Right ventricle myocardium inferior (tissue), 1 donor: ENCODE results near the gene CD40LG. TPM values are rescaled to one million over a fixed set of nuclear protein-coding genes. Genes with fewer than 3 reads are reported as not detected.

Experiments
- ATAC-seq: fragments of 200-7000 bp; cut with Tn5 transposase; one replicate; pipeline ENCODE4 v1.9.1; 2020; ENCODE audit warnings: mild to moderate bottlenecking, moderate library complexity
- DNase-seq: peaks from one replicate; pipeline ENCODE4 v3.0.0; 2021; ENCODE audit errors: missing footprints
- intact Hi-C: fragments of 100-400 bp; cut with DNase I; formaldehyde crosslinking; loops from one replicate; pipeline ENCODE4 v1.11.0; 2022
- total RNA-seq: library from RNA; stranded (reverse); fragmentation: NEBNext Ultra II Directional; extraction: Animal tissue kit (Norgen Biotek cat#: 25700); gene quantifications from one replicate; pipeline ENCODE4 v1.2.1, GENCODE V29; 2021
- donor health status: DM: no; HTN: yes; CAD: no; lungs with severe emphysema.

Gene CD40LG
- total RNA-seq, 1 donor from 2014 or later = not detected

DNA sequence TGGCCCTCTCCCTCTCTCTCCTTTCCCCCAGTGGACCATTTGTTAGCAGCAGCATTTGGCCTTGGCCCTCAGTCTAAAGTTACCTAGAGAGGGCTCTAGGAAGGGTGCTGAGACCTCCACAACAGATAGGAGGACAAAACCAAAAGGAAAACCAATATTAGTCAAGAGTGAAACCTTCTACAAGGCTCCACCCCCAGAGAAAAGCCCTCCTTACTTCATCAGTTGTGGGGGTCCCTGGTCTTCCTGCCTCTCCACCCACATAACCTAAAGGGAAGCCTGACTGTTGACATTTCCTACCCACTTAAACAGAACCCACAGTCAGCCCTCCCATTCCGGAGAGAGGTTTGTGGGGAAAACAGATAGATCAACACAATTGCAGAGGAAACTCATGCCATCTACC lies 4.7 kb upstream of the CD40LG start:
- ATAC-seq (no peak), DNase-seq (no peak)
- intact Hi-C loops = no loop called here

DNA sequence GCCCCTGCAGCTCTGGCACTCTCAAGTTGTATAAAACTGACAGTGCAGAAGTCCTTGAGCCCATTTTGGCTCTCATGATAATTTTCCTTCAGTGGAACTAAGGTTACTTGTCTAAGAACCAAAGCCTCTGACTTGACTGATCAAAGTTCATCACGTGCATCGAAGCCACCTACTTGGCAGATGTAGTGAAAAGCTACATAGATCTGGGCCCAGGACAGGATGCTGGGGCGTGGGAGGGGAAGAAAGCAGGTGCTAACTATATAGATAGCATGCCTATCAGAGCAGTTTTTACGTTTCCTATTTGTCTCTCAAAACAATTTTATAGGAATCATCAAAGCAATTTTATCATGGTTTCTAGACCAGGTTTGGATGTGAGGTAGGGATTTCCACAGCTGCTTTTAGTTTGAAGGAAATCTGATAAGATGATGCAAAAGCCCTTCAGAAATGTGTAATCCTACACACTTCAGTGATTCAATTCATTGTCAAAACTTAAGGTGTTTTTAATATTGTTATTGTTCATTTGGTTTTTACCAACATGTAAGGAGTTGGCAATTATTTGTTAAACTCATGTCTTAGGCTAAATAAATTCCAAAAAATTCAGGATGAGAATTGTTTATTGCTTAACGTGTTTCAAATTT lies 1.2 kb upstream of the CD40LG start:
- intact Hi-C loops = no loop called here
- DNase-seq (no peak), ATAC-seq (no peak)

DNA sequence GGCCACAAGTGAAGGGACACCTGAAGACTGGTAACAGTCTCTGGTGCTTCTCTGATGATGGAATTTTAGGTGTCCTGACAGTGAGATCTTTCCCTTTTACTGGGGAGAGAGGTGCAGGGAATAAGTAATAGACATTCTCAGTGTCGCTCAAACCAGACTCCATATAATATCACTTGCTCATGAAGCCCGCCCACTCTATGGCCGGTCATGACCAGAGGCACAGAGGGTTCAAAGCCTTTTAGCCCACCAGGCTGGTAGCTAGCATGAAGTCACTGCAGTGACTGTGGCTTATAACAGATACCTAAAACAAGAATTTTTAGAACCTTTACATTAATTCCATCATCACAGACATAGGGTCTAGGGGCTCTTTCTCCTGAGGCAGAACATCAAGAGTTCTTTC lies 2.9 kb downstream of the CD40LG start:
- DNase-seq = no peak
- no peak for ATAC-seq
- intact Hi-C loops = no loop called here

DNA sequence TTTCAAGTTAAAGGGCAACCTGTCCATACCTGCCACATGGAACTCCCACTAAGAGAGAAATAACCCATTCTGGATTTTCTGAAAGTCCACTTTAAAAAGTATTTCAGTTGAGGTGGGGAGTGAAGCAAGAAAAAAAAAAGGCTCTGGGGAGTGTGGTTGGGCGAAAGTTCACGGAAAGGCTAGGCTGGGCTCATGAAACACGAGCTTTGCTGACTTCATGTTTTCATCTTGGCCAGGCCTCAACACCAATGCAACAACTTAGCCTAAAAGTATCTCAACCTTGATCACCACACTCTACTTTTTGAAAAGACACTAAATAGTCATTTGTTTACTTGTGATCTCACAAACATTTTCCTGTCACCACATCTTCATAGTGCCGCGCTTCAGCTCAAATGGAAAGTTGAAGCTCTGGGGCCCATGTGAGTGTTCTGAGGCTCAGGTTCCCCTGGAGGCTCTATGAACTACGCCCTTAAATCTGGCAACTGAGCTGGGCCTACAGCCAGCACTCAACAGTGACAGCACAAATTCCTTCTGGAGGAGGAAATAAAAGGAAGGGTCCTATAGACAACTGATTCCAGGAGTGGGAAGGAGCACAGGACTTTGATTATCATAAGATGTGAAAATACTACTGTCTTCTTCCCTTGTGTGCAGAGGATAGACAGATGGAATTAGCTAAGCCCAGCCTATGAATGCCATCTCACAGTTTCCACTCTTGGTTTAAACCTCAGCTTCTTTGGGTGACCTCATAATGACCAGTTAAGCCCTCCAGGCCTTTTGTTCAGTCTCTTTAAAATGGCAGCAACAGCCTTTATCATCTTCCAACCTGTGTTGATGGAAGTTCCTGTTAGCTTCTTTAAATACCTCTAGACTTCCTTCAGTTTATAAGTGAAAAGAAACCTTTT lies 5.1 kb downstream of the CD40LG start:
- peak; percentile 54 for ATAC-seq
- peak; percentile 40 for DNase-seq
- intact Hi-C loops = no loop called here

DNA sequence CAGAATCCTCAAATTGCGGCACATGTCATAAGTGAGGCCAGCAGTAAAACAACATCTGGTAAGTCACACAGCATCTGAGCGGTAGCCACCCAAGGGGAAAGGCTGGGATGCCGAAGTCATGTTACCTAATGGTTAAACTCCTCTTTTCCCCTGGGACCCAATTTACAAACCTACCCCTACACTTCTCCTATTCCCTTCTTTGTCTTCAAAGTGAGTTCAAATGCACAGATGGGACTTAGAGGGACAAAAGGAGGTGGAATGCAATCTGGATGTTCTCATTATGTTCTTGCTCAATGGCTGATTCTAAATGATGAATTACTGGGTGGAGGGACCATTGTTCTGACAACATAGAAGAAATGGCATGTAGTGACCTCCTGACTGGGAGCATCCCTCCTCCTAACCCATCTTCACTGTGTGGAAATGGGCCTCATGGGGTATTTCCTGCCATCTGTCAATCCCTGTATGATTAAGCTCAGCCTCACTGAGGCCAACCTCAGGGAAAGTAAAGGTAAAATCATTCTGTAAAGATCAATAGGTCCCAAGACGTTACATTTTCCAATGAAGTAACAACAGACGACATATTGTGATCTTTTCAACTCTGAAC lies 8.5 kb downstream of the CD40LG start:
- DNase-seq (no peak), ATAC-seq (no peak)
- intact Hi-C loops = no loop called here

DNA sequence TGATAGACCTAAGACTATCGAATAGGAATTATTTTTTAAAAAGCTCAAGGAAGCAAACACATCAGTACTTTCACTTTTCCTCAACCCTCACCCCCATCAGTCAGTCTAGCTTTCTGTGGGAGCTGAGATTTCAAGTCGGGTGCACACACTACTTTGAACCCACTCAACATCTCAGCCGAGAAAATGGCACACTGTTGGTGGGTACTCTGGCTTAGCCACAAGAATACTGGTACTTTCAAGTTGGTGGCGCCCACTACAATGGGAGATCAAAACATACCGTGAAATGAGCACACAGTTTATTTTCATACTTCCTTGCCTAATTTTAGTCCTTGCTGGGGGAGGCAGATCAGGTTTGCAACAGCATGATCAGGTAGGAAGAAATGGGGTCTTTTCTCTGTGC lies 10.2 kb downstream of the CD40LG start:
- ATAC-seq (no peak), DNase-seq (no peak)
- intact Hi-C loops = no loop called here

DNA sequence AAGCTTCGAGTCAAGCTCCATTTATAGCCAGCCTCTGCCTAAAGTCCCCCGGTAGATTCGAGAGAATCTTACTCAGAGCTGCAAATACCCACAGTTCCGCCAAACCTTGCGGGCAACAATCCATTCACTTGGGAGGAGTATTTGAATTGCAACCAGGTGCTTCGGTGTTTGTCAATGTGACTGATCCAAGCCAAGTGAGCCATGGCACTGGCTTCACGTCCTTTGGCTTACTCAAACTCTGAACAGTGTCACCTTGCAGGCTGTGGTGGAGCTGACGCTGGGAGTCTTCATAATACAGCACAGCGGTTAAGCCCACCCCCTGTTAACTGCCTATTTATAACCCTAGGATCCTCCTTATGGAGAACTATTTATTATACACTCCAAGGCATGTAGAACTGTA lies 11.2 kb downstream of the CD40LG start:
- DNase-seq (no peak), ATAC-seq (no peak)
- intact Hi-C loops = no loop called here

DNA sequence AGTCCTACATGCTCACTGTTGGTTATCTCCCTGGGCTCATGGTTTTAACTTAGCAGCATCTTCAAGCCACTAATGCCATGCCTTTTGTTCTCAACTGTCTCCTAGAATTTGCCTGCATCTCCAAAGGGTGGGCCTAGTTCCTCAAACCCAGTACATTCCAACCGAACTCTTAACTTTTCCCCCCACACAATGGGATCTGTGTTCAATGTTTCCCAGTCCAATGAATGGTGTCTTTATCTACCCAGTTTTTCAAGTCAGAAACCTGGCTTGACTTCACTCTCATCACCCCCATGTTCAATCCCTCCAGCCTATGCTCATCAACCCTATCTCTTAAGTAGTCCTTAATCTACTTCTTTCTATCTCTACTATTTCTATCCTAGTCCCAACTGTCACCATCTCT lies 12.9 kb downstream of the CD40LG start:
- no peak for ATAC-seq
- intact Hi-C loops = no loop called here
- DNase-seq = no peak

DNA sequence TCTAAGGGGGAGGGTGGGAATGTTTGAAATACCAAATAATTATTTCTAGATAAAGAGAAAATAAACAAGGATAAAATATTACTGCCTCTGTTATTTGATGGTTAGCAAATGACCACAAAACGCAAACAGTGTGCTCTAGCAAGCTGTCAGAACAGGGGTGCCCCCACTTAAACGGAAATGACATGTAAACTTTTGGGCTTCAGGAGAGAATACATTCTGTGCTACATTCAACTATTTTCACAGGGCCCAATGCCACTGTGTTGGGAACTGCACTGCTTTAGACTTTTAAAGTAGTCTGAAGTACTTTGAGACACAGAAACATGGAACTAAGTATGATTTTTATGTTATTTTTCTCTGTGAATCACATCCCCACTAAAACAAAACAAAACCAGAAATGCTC lies 14.1 kb downstream of the CD40LG start:
- intact Hi-C loops = no loop called here
- no peak for ATAC-seq

DNA sequence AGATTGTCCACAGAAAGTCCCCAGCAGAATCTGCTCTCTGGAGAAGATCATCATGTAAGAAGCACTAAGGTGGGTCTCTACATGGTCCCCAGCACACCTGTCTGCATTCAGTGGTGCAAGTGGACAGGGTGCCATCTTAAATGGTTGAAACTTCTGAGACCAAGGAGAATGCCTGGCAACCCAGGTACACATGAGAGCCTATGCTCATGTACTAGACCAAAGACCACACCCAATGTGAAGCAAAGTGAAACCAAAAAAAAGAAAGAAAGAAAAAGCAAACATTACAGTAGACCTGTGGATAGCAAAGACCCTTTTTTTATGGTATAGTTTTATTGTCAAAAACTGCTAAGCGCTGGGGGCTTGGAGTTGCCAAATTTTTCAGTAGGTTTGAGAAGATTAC lies 15.0 kb downstream of the CD40LG start:
- intact Hi-C loops = no loop called here
- DNase-seq (no peak), ATAC-seq (no peak)

More for the DNA sequence above, 14.1 kb downstream of the CD40LG start:
- DNase-seq = no peak

DNA sequence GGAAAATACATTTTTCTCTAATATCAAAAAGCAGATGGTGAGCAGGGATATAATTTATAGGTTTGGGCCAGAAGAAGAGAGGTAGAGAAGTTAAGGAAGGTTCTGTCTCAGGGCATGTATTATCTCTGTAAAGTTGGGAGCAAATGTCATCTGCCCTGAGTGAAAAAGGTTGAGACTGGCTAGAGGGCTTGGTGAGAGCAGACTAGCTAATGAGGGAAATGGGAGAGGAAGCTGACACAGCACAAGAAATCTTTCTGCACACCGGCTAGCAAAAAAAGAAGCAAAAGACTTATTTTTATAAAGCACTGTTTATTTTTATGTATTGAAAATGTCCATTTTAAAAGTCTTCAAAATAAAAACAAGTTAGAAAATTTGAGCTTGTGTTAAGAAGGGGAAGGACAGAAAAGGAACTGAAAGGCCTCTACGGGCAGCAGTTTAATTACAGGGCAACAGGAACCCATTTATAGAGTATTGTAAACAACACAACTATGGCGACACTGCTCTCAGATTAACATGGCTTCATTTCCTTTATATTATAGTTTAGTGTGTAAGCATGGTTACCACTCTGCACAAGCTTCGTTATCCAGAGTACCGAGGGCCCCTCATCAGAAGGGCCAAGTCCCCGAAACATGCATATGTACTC lies 17.4 kb downstream of the CD40LG start:
- intact Hi-C loops = no loop called here
- DNase-seq = no peak
- no peak for ATAC-seq

DNA sequence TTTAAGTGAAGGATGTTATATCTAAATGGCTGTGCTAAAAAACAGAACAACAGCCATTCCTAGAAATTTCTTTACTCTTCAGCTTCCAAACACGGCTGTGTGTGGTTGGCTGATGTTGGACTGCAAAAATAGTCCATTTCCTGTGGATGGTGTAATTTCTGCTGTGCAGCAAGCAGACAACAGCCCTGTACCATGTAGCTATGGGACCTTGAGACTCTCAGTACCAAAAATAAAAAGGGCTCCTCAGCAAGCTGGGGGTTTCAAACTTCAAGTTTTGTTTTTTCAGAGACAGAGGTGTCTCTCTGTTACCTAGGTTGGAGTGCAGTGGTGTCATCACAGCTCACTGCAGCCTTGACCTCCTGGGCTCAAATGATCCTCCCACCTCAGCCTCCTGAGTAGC lies 18.1 kb downstream of the CD40LG start:
- intact Hi-C loops = no loop called here
- ATAC-seq = no peak
- DNase-seq = no peak

DNA sequence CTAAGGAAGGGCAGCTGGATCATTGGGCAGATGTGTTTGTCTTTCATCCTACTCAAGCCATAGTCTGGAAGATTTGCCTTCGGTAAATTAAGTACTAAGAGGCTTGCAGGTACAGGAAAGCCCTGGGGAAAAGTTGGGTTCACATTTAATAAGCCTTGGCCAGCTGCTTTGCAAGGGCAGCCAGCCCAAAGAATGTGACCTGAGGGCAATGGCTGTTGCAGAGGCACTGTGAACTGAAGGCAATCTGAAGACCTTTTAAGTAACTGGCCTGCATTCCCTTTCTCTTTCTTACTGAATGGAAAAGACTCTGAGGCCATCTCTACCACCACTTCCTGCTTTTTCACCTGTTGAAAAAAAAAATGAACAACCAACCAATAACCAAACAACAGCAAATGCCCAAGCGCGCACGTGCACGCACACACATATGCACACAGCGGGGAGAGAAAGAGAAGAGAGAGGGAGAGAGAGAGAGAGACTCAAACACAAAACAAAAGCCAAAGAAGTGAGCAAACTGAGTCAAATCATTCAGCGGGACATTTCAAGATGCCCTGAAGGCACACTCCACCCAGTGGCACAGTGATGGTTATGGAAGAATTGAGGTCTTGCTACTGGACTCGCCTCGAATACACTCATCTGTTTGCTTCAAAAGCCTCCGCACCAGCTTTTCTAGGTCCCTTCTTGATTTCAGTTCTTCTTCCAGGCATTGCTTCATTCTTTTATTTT lies 19.6 kb downstream of the CD40LG start:
- no peak for DNase-seq
- ATAC-seq = no peak

DNA sequence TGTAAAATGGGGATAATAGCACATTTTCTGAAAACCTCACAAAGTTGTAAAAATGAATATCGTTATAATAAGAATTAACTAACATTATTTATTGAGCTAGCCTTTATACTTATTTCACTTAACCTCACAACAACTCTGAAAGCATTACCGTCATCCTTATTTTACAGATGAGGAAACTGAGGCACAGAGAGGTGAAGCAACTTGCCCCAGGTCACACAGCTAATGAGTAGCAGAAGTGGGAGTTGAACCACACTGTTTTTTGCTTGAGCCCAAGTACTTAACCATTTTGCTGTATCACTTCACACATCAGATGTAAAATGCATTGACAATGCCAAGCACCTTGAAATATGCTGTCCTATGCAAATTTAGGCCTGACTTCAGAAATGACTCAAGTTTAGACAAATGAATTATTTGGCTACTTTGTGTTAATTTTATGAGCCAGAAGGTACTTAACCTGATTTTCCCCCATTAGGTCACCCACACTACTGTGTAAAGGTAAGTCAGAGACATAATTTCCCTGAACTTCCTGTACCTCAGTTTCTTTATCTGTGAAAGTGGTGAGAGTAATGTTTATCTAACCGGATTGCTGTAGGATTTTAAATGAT lies 23.1 kb downstream of the CD40LG start:
- DNase-seq (no peak), ATAC-seq (no peak)
- intact Hi-C loops = no loop called here

More for the DNA sequence above, 19.6 kb downstream of the CD40LG start:
- intact Hi-C loops = no loop called here

DNA sequence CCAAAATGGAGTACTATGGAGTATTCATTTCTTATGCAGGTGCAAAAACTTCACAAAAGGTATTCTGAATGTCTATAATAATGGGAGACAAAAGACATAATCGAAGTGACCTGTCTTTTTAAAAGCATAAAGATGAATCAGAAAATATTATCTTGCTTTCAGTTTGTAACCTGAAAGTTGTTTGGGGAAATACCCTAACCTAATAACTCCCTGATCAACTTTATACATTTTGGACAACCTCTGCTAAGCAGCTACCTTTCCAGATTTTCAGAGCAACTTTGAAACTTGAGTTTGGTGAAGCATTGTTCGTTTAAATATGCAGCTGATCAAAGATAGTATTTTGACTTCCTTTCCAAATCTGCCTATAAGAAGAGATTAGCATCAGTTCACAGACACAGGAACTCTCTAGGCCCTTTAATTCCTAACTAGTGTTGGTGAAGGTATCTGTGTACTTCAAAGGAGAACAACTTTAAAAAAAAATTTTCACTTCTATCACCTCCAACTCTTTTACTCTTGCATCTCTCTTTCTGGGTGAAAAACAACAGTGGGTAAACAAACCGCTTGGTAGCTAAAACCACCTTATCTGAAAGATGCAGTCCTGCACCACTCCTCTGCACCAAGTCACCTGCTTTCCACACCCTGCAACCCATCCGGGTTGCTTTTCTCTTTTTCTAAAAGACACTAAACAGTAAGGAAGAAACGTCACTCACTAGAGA lies 26.5 kb downstream of the CD40LG start:
- intact Hi-C loops = no loop called here
- ATAC-seq (no peak), DNase-seq (no peak)

DNA sequence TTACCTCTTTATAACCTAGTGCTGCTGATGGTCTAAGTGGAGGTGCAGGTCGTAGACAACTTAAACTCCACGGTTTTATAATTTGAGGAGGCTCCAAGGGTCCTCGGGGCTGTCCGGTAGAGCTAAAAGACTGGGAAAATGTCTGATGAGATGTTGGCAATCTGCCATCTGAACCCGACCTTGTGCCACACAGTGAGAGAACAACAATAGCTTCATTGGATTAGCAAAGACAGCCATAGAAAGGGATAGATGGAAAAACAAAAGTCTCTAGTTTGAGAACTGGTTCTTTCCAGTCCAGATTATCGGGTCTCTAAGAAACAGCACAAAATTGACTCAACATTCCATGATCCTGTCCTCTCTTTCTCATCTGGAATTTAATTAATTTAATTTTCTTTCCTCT lies 31.6 kb downstream of the CD40LG start:
- ATAC-seq (no peak), DNase-seq (no peak)
- intact Hi-C loops = no loop called here

DNA sequence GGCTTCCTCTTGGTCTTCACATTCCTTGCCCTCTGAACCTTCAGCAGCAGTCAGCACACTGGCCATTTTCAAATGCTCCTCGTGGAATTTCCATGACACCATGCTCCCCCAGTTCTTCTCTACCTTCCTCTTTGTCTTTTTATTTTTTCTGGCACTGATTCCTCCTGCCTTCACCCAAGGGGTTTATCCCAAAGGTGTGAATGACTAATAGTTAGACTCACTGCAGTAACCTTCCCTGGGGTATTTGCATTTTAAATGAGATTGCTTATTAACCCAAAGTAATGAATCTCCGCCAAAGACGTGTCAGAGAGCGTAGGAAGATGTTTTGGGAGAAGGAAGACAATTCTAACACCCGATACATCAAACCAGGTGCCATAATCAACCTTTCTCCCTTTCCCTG lies 36.2 kb downstream of the CD40LG start:
- no peak for DNase-seq
- ATAC-seq = no peak
- intact Hi-C loops = no loop called here

DNA sequence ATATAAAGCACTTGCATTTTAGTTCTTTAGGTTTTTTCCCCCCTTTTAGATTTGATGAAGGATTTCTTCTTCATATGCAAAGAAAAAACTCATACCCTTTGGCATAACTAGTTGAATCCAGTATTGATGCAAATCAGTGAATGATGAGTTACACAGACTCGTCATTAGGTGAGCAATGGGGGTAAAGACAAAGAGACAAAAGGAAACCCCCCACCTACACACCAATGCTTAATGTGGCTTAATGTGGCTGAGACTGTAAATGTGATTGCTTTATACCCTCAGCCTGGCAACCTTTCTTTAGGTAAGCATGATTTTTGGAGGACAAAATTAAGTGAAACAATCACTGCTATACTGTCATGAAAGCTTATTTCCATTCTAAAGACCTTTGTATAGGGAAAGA lies 39.5 kb downstream of the CD40LG start:
- intact Hi-C loops = no loop called here
- ATAC-seq = no peak

More for the DNA sequence above, 39.5 kb downstream of the CD40LG start:
- DNase-seq = no peak
